Embryonic facial prominence (tissue), 1 donor: Measurements from ENCODE around the gene SERPINI1.
A peak's percentile ranks its signal among the peaks of the same experiment; 100 is the strongest.

Source experiments
- DNase-seq: peaks from one replicate; pipeline ENCODE4 v3.0.0-alpha.2; 2016; ENCODE audit errors: extremely low spot score

The SERPINI1 gene

DNA sequence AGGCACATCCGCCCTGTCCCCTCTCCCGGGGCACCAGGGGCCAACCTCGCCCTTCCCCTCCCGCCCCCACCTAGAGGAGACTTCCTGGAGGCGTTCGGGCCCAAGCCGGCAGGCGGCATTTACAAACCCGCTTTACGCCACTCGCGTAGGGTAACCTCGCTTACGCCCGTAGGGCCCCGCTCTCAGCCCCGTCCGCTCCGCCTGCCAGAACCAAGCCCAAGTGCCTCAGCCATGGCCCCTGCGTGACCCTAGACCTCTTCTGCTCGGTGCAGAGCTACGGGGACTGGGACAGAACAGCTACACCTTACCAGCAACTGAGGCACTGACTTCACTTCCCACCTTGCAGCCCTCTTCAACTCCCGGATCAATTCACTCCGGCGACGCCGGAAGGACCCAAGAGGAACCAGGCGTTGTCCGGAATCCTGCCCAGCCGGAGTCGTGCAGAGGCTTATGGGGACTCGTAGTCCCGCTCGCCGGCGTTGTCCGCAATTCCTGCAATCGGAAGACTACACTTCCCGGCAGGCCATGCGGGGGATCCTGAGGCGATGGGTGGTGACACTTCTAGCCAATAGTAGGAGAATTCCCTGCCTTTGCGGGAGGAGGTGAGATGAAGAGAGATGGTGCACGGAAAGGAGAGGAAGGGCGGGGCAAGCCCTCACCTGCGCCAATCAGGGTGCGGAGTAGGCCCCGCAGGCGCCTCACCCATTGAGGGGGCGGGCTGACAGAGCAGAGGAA, 856 bp upstream of the SERPINI1 start, which contains the start of gene PDCD10:
PDCD10 (minus strand) TSS at position 395 of the 735 bp plus-strand sequence. CDS start 14,735 bp downstream, outside the sequence.
- peak; percentile 96 for DNase-seq

DNA sequence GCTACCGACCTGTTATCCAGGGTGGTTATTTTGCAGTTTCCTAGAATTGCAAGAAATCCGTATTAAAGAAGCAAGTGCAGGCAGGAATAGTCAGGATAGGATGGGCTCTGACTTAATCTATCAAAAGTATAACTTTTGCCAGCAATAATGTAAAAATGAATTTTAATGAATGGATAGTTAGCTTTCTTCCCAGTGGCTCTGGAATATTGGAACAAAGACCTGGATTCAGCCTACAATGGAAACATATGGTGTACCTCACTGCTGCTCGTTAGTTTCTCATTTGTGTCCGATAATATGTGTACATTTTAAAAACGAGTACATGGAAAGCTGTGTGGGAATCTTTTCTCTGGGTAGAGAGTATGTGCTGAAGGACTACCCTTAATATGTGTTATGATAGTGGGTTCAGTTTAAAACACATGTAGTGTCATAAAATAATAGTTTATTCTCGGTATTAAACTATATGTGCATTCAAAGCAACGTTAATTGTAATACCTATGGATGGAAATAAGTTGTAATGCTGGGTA, 805 bp downstream of the SERPINI1 start:
- no peak for DNase-seq

DNA sequence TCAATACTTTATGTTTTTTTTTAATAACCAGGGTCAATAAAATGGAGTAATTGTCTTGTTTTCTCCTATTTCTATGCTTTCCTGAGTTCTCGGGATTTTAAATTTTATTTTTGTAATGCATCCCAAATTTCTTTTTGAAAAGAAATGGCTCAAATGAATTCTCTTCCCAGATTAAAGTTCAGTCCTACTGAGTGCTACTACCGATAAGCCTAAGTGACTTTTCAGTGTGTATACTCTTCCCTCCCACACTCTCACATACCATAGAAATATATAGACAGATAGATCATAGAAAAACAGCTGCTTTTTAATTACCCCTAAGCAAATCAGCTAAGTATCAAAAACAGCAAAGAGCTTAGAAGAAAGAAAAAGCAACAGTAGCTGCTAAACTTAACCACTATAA, 1.5 kb downstream of the SERPINI1 start:
- DNase-seq = no peak

DNA sequence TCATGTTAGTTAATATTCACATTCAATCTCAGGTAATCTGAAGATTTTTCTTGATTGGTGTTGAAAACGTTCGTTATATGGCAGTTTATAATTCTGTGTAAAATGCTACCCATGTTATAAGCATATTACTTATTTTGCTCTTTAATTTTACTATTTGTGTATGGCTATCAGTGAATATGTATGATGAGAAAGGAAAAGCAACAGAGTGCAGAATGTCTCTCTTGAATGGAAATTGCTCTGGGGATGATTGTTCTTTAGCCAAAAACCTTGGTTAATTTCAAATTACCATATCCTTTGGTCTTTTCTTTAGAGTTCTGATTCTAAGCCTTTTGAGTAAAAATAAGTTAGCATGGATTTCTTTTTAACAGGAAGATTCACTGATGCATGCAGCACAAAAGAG, 2.5 kb downstream of the SERPINI1 start:
- DNase-seq = no peak

DNA sequence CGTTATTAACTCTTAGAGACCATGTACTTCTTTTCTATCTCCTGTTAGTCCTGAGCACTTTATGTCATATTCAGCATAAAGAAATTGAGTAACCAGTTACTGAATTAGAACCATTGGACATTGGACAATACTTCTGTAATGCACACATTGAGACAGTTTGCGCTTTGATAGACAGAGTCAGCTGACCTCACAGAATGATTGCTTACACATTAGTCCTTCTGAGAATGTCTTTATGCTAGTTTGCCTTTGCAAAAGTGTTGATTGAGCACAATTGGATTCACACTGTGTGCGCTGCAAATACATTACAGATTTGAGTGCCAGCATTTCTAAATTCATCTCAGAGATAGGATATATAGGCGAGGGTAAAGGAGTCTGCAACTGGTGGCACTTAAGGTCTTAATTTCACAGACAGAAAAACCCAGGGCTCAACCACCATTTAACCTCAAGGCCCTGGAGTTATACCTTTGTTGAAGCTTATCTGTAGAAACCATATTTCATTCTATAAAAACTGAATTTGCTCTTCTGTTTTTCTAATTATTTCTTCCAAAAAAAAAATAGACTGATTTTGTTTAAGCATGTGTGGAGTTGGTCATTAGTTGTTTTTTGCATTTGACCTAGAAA, 3.8 kb downstream of the SERPINI1 start:
- no peak for DNase-seq

DNA sequence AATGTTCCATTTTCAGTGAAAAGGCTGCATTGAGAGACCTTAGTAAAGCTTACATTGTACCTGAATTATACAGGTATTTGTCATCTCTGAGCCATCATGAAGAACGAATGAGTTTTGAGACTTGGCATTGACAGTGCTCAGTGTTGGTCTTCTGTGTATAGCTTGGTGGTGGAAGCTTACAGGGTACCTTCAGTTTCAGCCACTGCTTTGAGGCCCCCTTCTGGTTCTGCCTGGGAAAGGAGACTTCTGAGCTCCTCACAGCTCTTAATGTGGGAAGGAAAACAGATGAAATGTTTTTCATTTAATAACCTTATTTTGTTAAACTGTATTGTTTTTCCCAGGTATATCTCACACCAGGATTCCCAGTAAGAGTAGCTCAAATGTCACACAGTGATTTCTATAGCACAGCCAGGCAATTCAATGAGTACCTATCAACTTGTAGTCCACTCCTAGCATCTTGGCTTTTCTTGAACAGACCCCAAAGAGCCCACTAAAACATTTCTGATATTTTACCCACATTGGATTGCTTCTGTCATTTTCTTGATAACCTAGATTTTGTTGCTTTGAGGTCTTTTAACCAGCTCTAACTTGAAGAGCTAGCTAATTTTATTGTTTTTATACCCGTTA, 5.6 kb downstream of the SERPINI1 start:
- no peak for DNase-seq

DNA sequence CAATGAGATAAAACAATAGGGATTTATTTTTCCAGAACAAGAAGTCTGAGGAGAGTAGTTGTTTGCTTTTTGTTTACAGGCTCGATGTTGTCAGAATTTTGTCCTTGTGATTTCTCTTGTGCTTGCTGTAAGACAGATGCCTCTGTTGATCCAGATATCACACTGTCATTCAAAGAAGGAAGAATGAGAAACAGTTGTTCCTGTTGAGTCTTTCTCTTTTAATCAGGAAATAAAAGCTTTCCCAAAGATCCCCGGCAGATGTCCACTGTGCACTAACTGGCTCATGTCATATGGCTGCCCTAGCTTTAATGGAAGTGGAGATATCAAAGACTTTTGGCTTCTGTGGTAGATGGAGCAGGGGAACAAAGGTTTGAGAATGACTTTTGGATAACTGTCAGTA, 6.8 kb downstream of the SERPINI1 start:
- DNase-seq = no peak

DNA sequence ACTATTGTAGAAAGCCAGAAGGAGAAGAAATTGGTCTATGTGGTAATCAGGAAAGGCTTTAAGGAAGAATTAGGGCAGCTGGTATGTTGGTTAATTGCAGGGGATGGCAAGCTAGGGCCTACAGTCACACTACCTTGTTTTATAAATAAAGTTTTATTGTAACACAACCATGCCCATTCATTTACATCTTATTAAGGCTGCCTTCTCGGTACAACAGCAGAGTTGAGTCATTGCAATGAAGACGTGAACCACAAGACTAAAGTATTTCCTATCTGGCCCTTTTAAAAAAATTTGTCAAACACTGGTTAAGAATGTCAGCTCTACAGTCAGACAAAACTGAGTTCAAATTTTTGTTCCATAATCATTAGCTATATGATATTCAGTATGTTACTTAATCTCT, 8.3 kb downstream of the SERPINI1 start:
- DNase-seq = no peak

DNA sequence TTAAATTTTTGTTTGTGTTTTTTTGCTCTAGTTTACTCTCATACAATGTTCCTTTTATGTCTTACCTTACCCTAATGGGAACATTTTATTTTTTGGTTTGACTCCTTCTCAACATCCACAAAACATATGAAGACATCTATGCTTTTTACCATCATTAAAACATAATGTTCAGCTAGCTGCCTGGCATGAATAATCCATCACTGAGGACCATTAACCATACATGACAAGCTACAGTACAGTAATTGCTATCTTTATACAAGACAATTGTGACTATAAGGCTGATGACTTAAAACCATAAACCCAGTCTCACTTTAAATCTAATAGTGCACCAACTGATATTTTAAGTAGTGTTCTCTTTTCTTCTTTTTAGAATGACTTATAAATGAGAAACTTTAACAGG, 13.7 kb downstream of the SERPINI1 start:
- no peak for DNase-seq

DNA sequence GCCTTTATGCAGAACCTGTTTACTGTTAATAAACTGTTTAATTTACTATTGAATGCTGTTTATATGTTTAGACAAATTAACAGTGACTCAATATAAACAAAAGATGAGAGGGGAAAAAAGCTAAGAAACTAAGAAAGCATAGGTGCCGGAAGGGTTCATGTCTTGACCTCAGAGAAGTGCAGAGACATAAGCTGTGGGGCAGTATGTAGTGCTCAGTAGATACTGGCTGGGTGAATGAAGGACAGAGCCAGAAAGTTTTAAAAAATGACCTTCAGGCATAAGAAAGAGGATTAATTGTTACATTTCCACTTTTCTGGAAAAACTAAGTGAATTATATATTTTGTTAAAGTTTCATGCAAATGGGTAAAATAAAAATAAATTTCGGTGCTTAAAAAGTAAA, 14.2 kb downstream of the SERPINI1 start:
- DNase-seq = no peak

DNA sequence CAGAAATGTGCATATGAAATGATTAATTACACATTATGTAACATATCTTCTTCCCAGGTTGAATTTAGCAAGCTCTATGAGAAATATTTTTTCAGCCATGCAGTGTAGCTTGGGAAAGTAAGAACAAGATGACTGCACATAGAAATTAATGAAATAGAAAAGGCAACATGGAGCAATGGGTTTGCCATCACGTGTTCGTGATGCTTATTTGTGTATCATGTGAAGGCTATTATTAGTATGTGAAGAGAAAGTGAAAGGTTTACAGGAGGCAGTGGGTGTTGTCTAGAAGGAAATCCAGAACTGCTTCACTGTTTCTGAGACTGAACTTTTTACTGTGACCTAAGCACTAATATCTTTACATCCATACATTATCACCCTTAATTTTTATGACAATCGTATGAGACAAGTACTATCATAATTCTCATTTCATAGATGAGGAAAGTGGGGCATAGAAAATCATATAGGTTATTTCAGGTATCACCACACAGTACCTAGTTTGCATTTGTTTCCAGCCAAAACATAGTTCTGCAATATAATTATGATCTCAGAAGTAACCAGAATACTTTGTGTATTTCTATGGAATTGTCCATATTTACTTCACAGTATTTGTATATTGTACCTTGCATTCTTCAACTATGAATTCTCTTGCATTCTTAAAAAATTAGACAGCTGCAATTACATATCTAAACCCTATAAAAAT, 14.9 kb downstream of the SERPINI1 start:
- DNase-seq = no peak

DNA sequence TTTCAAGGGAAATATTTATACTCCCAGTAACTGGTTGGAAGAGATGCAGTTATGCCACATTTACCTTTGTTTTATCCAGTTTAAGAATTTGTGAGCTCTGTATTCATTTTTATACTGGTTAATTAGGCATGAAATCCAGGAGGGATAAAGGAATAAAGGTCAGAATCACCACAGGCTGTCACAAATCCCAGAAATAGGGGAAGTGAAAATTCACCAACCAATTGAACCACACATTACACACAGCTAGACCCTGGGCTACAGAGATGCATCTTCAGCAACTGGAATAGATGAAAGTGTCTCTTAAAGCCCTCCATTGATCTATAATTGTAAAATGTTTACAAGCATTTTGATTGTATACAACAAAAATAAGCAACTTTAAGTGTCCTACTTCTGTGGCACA, 18.5 kb downstream of the SERPINI1 start:
- DNase-seq = no peak

DNA sequence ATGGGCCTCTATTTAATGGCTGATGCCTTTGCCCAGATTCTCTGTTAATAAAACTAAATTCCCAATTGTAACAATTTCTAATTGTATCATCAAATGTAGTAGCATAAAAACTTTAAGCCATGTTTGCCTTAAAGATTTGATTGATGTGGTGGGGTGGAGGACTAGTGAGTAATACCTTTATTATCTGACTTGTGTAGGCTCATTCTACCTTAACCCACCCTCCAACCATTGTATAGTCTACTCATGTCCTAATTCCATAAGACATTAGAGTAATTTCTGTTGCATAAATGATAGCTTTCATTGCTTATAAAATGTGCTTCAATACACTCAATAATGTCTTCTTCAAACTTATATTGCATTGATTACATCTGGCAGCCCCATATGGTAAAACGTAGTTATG, 25.8 kb downstream of the SERPINI1 start:
- no peak for DNase-seq

DNA sequence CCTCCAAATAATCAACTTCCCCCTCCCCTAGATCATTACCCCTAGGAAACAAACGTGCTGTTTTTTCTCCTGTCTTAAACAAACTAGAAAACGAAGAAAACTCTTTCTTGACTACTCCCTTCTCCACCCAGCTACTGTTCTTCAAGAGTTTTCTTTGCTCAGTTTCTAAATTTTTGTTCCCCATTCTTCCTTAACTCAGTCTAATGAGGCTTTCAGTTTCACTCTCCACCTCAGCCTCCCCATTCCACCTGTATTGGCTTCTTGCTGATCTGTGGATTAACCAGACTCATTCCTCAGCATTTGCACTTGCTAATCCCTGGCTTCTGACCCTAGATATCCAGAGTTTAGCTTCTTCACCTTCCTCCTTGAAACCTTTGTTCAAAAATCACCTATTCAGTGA, 26.8 kb downstream of the SERPINI1 start:
- no peak for DNase-seq

DNA sequence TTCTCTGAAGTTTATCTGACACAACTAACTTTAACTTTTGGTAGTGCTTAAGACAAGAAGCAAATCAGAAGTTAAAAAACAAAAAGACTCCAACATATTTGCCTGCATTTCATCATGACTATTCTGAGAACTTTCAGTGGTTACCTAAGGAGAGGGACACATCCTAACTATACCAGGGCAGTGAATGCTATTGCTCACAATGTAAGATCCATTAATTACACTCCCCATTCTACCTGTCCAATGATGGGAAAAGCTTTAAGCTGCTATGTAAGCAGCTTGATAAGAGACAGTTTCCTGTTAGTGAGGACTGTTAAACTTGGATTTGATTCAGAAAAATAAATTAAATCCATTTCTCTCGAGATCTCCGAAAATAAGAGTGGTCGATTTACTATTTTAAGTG, 37.5 kb downstream of the SERPINI1 start:
- no peak for DNase-seq

DNA sequence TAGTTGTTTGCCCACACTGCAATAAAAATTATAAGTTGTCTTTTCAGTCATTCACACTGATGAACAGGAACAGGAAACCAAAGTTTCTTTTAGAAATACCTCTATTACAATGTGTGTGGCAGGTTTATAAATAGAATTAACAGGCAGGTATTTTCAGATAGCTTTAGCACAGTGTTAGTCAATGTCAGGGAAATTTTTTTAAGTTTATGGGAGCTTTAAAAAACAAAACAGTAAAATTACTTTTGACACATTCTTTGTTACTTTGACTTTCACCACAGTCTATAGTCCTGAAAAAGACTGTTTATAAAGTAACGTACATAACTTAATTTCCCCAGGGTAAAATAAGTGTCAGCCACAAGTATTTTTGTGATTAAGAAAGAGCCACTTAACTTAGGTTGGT, 38.1 kb downstream of the SERPINI1 start:
- no peak for DNase-seq

DNA sequence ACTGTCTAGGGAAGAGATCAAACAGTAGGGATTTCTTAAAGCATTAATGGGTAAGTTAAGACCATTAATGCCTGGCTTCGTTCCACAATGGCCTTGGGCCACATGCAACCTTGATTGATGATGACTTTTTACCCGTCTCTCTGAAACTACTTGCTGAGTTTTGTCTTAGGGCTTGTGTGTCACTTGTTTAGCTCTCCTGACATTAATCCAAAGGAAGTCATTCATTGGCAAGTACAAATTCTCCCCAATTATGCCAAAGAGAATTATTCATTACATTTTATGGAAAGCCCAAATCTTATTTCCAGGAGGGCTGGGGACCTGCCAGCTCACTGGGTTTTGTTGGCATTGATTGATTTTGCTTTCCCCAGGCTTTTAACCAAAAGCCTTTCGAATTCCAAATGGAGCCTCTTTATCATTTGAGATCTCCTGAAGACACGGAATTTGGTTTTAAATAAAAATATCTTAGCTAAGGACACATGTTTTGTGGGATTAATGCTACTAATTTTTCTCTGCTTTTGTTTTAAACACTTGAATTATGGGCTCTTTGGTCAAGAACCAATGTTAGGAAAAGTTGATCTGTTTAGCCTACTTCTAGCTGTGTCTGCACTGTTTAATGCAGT, 40.7 kb downstream of the SERPINI1 start:
- no peak for DNase-seq

DNA sequence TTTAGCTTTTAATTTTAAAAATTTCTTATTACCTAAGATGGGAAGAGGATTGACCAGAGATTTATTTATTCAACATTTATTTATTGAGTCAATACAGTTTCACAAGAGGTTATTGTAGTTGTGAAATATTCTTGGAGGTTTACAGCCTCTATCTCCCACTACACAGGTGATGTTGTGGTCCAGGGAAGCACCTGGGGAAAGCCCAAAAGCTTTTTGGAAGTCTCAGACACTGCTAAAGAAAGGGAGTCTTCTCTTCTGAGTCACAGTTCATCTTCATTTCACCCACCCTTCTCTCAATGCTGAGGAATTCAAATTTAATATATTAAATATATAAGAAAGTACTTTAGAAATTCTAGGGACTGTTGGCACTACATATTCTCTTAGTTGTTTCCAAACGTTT, 41.8 kb downstream of the SERPINI1 start:
- no peak for DNase-seq

DNA sequence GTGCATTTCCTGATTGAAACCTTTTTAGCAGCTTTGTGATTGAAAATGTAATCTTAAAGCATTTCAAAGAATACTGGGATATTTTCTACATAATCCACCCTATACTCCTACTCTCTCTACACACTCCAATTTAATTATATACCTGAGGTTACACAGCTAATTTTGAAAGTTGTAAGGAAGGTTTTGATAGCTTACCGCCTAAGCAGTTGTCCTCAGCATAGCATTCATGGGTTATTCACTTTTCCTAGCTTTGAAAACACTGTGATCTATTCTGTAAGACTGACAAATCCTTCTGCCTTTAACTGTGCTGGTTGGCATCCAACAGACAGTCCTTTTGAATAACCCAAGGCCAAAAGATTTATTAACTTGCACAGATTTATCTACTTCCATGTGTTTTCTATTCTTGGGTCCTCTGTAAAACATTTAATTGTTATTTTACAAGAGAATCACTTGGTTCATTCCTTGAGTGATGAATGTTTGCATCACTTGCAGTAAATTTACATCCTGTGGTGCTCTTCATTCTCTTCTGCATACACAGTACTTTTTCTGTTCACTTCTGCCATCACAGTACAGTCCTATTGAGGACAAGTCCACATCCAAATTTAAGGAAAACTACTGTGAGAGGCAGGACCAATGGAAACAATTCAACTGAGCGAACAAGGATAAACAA, 44.8 kb downstream of the SERPINI1 start:
- no peak for DNase-seq

DNA sequence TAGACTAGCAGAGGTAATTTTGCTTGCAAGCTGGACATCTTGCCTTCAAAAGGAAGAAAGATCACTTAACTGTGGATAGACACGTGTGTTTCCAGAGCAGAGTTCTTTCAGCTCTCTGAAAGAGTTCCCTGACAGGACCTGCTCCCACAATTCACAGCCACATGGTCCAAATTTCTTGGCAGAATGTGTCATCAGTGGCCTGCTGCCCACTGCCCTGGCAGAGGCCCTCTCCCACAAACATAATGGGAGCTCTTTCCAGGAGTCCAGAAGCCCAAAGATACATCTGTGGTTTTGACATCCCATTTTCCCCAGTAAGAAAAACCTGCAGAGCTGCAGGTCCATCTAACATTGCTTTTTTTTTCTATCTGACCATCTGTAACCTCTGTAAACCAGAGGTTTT, 48.3 kb downstream of the SERPINI1 start:
- DNase-seq = no peak

DNA sequence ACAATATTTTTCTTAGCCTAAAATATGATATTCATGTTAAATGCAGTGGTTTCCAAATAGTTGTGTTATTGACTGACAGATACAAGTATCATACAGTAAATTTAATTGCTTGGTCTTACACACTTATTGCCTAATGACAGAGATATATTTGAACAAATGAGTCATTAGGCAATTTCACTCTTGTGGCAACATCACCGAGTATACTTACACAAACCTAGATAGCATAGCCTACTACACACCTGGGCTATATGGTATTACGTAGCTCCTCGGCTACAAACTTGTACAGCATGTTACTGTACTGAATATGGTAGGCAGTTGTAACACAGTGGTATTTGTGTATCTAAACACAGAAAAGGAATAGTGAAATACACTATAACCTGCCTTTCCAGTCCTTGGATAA, 50.3 kb downstream of the SERPINI1 start:
- no peak for DNase-seq
